ENCODE data around the gene TMEM187. TPM values are rescaled to one million over a fixed set of nuclear protein-coding genes. Genes with fewer than 3 reads are reported as not detected.
A peak's percentile ranks its signal among the peaks of the same experiment; 100 is the strongest.

Gene TMEM187
- total RNA-seq, 4 donors from 2014 or later, result 1.9 to 9.0 (median 4.5) TPM

DNA sequence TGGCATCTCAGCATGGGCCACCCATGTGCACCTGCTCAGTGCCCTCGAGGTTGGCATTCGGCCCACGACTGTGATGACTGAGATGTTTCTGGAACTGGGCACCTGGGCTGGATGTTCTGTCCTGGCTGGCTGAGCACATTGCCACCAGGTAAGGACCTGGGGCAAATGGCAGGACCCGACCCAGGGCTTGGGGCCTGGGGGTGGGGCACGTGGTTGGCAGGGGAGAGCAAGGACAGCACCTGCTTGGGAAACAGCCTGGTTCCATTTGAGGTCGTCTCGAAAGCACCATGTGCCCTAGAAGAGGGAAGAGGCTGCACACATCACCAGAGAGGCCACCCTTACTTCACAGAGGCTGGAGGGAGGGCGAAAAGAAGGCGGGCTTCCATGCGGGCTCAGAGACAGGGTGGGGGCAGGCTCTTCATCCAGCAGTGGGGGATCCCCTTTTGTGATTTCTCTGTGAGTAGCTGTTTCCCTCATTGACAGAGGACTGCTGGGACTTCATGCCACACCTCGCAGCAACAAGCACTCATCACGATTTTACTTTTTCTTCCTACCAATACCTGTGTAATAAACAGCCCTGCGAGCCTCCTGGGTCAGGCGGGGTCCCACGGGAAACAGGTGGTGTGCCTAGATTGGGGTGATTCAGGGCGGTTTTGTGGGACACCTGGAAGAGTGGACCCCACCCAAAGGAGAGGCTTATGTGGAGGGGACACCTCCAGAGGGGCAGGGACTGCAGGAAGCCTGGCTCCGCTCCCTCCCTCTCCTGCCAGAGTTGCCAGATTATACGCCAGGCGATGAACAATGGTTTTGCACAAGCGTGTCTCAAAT, 12.0 kb downstream of the TMEM187 start:
- no peak for DNase-seq (ENCODE audit: low spot score)
- no peak for ATAC-seq (ENCODE audit: low FRiP score)
- TF ChIP-seq, protein P1, sequence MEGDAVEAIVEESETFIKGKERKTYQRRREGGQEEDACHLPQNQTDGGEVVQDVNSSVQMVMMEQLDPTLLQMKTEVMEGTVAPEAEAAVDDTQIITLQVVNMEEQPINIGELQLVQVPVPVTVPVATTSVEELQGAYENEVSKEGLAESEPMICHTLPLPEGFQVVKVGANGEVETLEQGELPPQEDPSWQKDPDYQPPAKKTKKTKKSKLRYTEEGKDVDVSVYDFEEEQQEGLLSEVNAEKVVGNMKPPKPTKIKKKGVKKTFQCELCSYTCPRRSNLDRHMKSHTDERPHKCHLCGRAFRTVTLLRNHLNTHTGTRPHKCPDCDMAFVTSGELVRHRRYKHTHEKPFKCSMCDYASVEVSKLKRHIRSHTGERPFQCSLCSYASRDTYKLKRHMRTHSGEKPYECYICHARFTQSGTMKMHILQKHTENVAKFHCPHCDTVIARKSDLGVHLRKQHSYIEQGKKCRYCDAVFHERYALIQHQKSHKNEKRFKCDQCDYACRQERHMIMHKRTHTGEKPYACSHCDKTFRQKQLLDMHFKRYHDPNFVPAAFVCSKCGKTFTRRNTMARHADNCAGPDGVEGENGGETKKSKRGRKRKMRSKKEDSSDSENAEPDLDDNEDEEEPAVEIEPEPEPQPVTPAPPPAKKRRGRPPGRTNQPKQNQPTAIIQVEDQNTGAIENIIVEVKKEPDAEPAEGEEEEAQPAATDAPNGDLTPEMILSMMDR (IDR thresholded peaks at IDR 0.05), result no peak

DNA sequence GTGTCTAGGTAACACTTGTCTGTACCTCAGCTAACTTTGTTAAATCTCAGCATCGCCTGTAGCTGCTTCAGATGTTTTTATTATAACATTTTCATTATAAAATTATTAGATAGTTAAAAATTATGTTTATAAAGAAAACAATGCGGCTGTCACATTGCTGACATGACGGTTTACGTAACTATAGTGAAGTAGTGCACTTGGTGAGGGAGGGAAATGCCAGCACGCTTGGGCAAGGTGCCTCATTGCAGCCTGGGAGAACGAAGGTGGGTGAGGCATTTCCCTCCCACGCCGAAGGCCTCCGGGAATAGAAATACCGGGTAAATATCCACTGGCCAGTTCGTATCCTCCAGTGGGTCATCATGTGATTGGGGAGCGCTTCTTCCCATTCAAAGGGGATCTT, 15.9 kb downstream of the TMEM187 start:
- DNase-seq (ENCODE audit: low spot score), result no peak
- TF ChIP-seq, protein P1 (IDR thresholded peaks at IDR 0.05), result no peak
- ATAC-seq (ENCODE audit: low FRiP score), result peak; percentile 52

DNA sequence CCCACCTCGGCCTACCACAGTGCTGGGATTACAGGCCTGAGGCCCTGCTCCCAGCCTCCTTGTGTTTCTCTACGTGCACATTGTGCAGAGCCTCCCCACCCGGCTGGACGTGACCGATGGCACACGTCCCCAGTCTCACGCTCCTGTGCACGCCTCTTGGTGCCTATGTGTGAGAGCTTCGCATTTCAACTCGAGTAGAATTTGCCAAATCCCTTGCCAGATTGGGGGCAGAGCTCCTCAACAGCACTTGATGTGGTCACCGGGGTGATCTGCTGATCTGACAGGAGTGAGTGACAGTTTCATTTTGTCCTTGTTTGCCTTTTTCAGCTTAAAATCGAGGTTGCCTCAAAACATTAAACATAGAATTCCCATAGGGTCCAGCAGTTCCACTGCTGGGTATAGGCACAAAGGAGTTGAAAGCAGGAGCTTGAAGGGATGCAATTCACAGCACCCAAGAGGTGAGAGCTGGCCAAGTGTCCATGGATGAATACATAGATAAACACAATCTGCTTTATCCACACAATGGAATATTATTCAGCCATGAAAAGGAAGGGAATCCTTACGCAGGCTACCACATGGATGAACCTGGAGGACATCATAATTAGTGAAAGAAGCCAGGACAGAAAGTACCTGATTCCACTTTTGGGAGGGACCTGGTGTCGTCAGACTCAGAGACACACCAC, 17.6 kb downstream of the TMEM187 start:
- TF ChIP-seq, protein P1 (IDR thresholded peaks at IDR 0.05), result no peak
- no peak for DNase-seq (ENCODE audit: low spot score)
- no peak for ATAC-seq (ENCODE audit: low FRiP score)

DNA sequence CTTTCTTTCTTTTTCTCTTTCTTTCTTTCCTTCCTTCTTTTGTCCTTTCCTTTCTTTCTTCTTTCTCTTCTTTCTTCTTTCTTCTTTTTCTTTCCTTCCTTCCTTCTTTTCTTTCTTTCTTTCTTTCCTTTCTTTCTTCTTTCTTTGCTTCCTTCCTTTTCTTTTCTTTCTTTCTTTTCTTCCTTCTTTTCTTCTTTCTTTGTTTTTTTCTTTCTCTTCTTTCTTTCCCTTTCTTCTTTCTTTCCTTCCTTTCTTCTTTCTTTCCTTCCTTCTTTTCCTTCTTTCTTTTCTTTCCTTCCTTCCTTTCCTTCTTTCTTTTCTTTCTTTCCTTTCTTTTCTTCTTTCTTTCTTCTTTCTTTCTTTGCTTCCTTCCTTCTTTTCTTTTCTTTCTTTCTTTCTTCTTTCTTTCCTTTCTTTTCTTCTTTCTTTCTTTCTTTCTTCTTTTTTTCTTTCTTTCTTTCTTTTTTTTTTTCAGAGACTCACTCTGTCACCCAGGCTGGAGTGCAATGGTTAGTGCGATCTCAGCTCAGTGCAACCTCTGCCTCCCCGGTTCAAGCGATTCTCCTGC, 18.5 kb downstream of the TMEM187 start:
- DNase-seq (ENCODE audit: low spot score) (no peak), ATAC-seq (ENCODE audit: low FRiP score) (no peak)
- TF ChIP-seq, protein P1 (IDR thresholded peaks at IDR 0.05), result no peak

DNA sequence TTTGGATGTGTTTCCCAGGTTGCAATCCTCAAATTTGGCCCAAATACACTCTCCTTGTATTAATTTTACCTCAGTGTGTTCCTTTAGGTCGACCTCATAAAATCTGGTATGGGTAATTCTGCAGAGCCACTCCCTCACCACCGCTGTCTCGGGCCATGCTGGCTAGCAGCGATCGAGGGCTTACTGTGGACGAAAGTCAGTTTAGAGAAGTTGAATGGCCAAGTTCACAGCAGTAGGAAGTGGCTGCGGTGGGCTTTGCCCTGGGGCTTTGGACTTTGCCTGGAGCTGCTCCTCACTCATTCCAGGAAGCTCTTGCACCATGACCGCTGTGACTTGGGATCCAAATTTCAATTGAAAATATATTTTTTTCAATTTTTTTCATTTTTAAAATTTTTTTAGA, 19.6 kb downstream of the TMEM187 start:
- TF ChIP-seq, protein P1 (IDR thresholded peaks at IDR 0.05), result no peak
- ATAC-seq (ENCODE audit: low FRiP score) (no peak), DNase-seq (ENCODE audit: low spot score) (no peak)

DNA sequence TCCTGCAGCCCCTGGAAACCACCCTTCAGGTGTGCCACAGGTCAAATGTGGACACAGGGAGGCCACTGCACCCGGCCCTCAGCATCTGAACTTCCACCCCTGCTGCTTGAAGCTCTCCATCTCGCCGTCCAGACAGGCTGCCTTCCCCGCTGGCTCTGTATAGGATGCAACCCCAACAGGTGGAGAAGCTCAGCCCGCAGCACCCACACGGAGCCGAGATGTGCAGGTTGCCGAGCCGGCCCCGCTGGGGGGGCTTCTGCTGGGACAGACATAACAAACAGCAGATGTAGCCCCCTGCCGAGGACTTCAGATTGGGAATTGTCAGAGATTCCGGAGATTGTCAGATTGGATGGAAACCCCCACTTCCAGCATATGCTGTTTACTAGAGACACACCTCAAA, 20.5 kb downstream of the TMEM187 start:
- no peak for ATAC-seq (ENCODE audit: low FRiP score)
- no peak for DNase-seq (ENCODE audit: low spot score)
- TF ChIP-seq, protein P1 (IDR thresholded peaks at IDR 0.05), result no peak

All from omental fat pad (tissue), 4 donors.